ENCODE data around the gene DPF1. TPM values are rescaled to one million over a fixed set of nuclear protein-coding genes. Genes with fewer than 3 reads are reported as not detected.
A peak's percentile ranks its signal among the peaks of the same experiment; 100 is the strongest.

DPF1 gene
- total and polyA plus RNA-seq, 2 donors (not counting 1 experiment from before 2014, with no cell fraction given): not detected

GRCh38 chr19:38247126-38247525 lies 23.1 kb upstream of the DPF1 start:
- Mint-ChIP-seq H3K4me3 (no peak overlapping the region), H3K9me3 (ENCODE audit: insufficient read depth) (no peaks in the 10 kb centered on the region), H3K4me1 (peaks cover 25% of the 10 kb centered on the region), H3K27ac (no peak overlapping the region), H3K27me3 (no peaks in the 10 kb centered on the region)
- DNase-seq (no peak), ATAC-seq (ENCODE audit: low read depth) (no peak)
- ChIA-PET POLR2A (interaction anchor here (0.6 to 1.2 kb wide), 2 partner anchors 11 to 23 kb away, joined by 5 to 7 read pairs; no protein-coding TSS in a partner anchor), CTCF (interaction anchor here (5.7 to 5.8 kb wide), 3 partner anchors 9 to 346 kb away, joined by 36 to 59 read pairs (median 55); partner anchors contain the start of genes CATSPERG and PPP1R14A)
- no peak overlapping the region for H3K27ac ChIP-seq (ENCODE audit: low read length in 2 of 2)
- peaks cover 5% of the 10 kb centered on the region for H3K79me2 ChIP-seq (ENCODE audit: control insufficient read depth, insufficient read depth, low read length)
- 85% methylated on average over 4 of the region's 5 CpGs for WGBS (ENCODE audit: insufficient coverage)
- no peaks in the 10 kb centered on the region for H3K9me3 ChIP-seq (ENCODE audit: control extremely low read depth in 1 of 3, control insufficient read depth in 2 of 3, insufficient read depth in 1 of 3, low read length in 2 of 3)
- H3K4me1 ChIP-seq (ENCODE audit: control insufficient read depth in 2 of 2, insufficient read depth in 2 of 2, low read length in 2 of 2): peaks cover 12 to 24% of the 10 kb centered on the region in 2 donors
- TF ChIP-seq EZH2 (IDR thresholded peaks at IDR 0.05; ENCODE audit: borderline replicate concordance, insufficient read depth, low read depth, low read length, poor library complexity, severe bottlenecking): no peak
- no peak for TF ChIP-seq CTCF (IDR thresholded peaks at IDR 0.05)
- H4K20me1 ChIP-seq (ENCODE audit: control insufficient read depth, insufficient read depth, low read length, poor library complexity, severe bottlenecking): no peaks in the 10 kb centered on the region
- no peaks in the 10 kb centered on the region for H3K27me3 ChIP-seq (replicated peaks in 1 of 4; ENCODE audit: control extremely low read depth in 1 of 4, control insufficient read depth in 3 of 4, insufficient read depth in 4 of 4, low read length in 3 of 4)
- H3K4me2 ChIP-seq (replicated peaks; ENCODE audit: low read depth, low read length, poor library complexity, severe bottlenecking): no peak overlapping the region
- no peak overlapping the region for H3K9ac ChIP-seq (ENCODE audit: low read length)
- no peak overlapping the region for H2AFZ ChIP-seq (ENCODE audit: insufficient read depth, low read depth, low read length, poor library complexity, severe bottlenecking)
- intact Hi-C loops (cut with micrococcal nuclease): no loop called here
- H3K36me3 ChIP-seq (replicated peaks in 1 of 2; ENCODE audit: control extremely low read depth in 1 of 2, control insufficient read depth in 1 of 2, extremely low read depth in 1 of 2, insufficient read depth in 2 of 2, low read length in 1 of 2): peaks cover 0 to 3% of the 10 kb centered on the region in 2 experiments
- no peak overlapping the region for H3K4me3 ChIP-seq (ENCODE audit: control extremely low read depth in 1 of 5, extremely low read depth in 1 of 5, insufficient read depth in 1 of 5, low read depth in 2 of 5, low read length in 4 of 5)

GRCh38 chr19:38245826-38246498 lies 21.9 kb upstream of the DPF1 start:
- Histone ChIP-seq H3K4me2 (replicated peaks; ENCODE audit: low read depth, low read length, poor library complexity, severe bottlenecking) (peak overlapping the region; percentile 15), H3K36me3 (replicated peaks in 1 of 2; ENCODE audit: control extremely low read depth in 1 of 2, control insufficient read depth in 1 of 2, extremely low read depth in 1 of 2, insufficient read depth in 2 of 2, low read length in 1 of 2) (peaks cover 0 to 3% of the 10 kb centered on the region in 2 experiments), H3K4me1 (ENCODE audit: control insufficient read depth in 2 of 2, insufficient read depth in 2 of 2, low read length in 2 of 2) (peaks cover 3 to 12% of the 10 kb centered on the region in 2 donors), H3K79me2 (ENCODE audit: control insufficient read depth, insufficient read depth, low read length) (no peaks in the 10 kb centered on the region), H3K9me3 (ENCODE audit: control extremely low read depth in 1 of 3, control insufficient read depth in 2 of 3, insufficient read depth in 1 of 3, low read length in 2 of 3) (no peaks in the 10 kb centered on the region), H3K27ac (ENCODE audit: low read length in 2 of 2) (no peak overlapping the region), H3K27me3 (replicated peaks in 1 of 4; ENCODE audit: control extremely low read depth in 1 of 4, control insufficient read depth in 3 of 4, insufficient read depth in 4 of 4, low read length in 3 of 4) (no peaks in the 10 kb centered on the region), H2AFZ (ENCODE audit: insufficient read depth, low read depth, low read length, poor library complexity, severe bottlenecking) (no peak overlapping the region), H3K4me3 (ENCODE audit: control extremely low read depth in 1 of 5, extremely low read depth in 1 of 5, insufficient read depth in 1 of 5, low read depth in 2 of 5, low read length in 4 of 5) (no peak overlapping the region), H4K20me1 (ENCODE audit: control insufficient read depth, insufficient read depth, low read length, poor library complexity, severe bottlenecking) (no peaks in the 10 kb centered on the region), H3K9ac (ENCODE audit: low read length) (no peak overlapping the region)
- no peaks in the 10 kb centered on the region for H3K9me3 Mint-ChIP-seq (ENCODE audit: insufficient read depth)
- POLR2A ChIA-PET: interaction anchor here (0.6 to 1.2 kb wide), 5 partner anchors 10 to 181 kb away, joined by 3 to 7 read pairs (median 3); partner anchors contain the start of gene PPP1R14A
- no peak overlapping the region for H3K27ac Mint-ChIP-seq
- DNase-seq: no peak
- no peak for TF ChIP-seq EZH2 (IDR thresholded peaks at IDR 0.05; ENCODE audit: borderline replicate concordance, insufficient read depth, low read depth, low read length, poor library complexity, severe bottlenecking)
- no peak for TF ChIP-seq CTCF (IDR thresholded peaks at IDR 0.05)
- no peaks in the 10 kb centered on the region for H3K27me3 Mint-ChIP-seq
- no peak overlapping the region for H3K4me3 Mint-ChIP-seq
- WGBS (ENCODE audit: insufficient coverage): 71% methylated on average over 10 of the region's 14 CpGs
- peaks cover 15% of the 10 kb centered on the region for H3K4me1 Mint-ChIP-seq
- intact Hi-C loops (cut with micrococcal nuclease): no loop called here
- no peak for ATAC-seq (ENCODE audit: low read depth)
- CTCF ChIA-PET: interaction anchor here (1.1 to 5.8 kb wide), 4 partner anchors 10 to 344 kb away, joined by 3 to 59 read pairs (median 46); partner anchors contain the start of genes CATSPERG and PPP1R14A
